HepG2 (cell line): Measurements from ENCODE around the gene STARD10. TPM values are rescaled to one million over a fixed set of nuclear protein-coding genes. Genes with fewer than 3 reads are reported as not detected.

Experiments used
- AGO1 ChIP-seq: fragments of 200-400 bp; formaldehyde crosslinking; IDR thresholded peaks from 2 replicates; pipeline ENCODE4 v1.6.1; 2017; ENCODE audit warnings: mild to moderate bottlenecking, low read depth, low read length, moderate library complexity; ENCODE audit not compliant: poor library complexity, severe bottlenecking
- ARNT ChIP-seq: fragments of 450-650 bp; IDR thresholded peaks from 2 replicates; pipeline ENCODE4 v1.6.1; 2017
- CREBL2 ChIP-seq: sonication (generic); formaldehyde crosslinking; IDR thresholded peaks from 2 replicates; pipeline ENCODE4 v1.8.1; 2023; ENCODE audit warnings: missing genetic modification reagents, mild to moderate bottlenecking, borderline replicate concordance
- CSRNP2 ChIP-seq: sonication (generic); formaldehyde crosslinking; conservative IDR thresholded peaks from 2 replicates; pipeline ENCODE4 v1.8.0; 2022; ENCODE audit warnings: low read depth, missing genetic modification reagents
- ETV6 ChIP-seq: sonication (generic); formaldehyde crosslinking; conservative IDR thresholded peaks from 2 replicates; pipeline ENCODE4 v1.4.0; 2020; ENCODE audit warnings: missing genetic modification reagents
- KLF9 ChIP-seq: IDR thresholded peaks from 2 replicates; pipeline ENCODE4 v1.6.1; 2016; ENCODE audit warnings: low read depth
- NPAS2 ChIP-seq: sonication (generic); formaldehyde crosslinking; IDR thresholded peaks from 2 replicates; pipeline ENCODE4 v1.8.0; 2022; ENCODE audit warnings: mild to moderate bottlenecking, missing genetic modification reagents, borderline replicate concordance
- NR2F2 ChIP-seq: IDR thresholded peaks from 2 replicates; pipeline ENCODE4 v1.6.1; 2012; ENCODE audit warnings: low read depth, inconsistent platforms, borderline replicate concordance
- PAXIP1 ChIP-seq: sonication (generic); formaldehyde crosslinking; conservative IDR thresholded peaks from 2 replicates; pipeline ENCODE4 v1.4.0; 2020; ENCODE audit warnings: mild to moderate bottlenecking, missing genetic modification reagents, moderate library complexity
- PLRG1 ChIP-seq: fragments of 450-650 bp; conservative IDR thresholded peaks from 2 replicates; pipeline ENCODE4 v1.6.1; 2016
- SMC3 ChIP-seq: IDR thresholded peaks from 2 replicates; pipeline ENCODE4 v1.6.1; 2011; ENCODE audit warnings: low read length, improper control_type of control experiment
- SRSF4 ChIP-seq: fragments of 200-400 bp; formaldehyde crosslinking; IDR thresholded peaks from one replicate; pipeline ENCODE4 v1.6.1; 2018; ENCODE audit warnings: mild to moderate bottlenecking, low read depth, low read length, moderate library complexity; ENCODE audit not compliant: poor library complexity, severe bottlenecking
- U2AF2 ChIP-seq: fragments of 200-400 bp; formaldehyde crosslinking; IDR thresholded peaks from 2 replicates; pipeline ENCODE4 v1.6.1; 2017; ENCODE audit warnings: low read depth, mild to moderate bottlenecking, low read length
- ZBTB42 ChIP-seq: sonication (generic); formaldehyde crosslinking; IDR thresholded peaks from 2 replicates; pipeline ENCODE4 v1.5.0; 2020; ENCODE audit warnings: mild to moderate bottlenecking, missing genetic modification reagents
- ZFP62 ChIP-seq: sonication (generic); formaldehyde crosslinking; IDR thresholded peaks from 2 replicates; pipeline ENCODE4 v1.4.0; 2020; ENCODE audit warnings: missing genetic modification reagents
- ZNF207 ChIP-seq: fragments of 450-650 bp; IDR thresholded peaks from 2 replicates; pipeline ENCODE4 v1.6.1; 2016; ENCODE audit warnings: antibody characterized with exemption, borderline replicate concordance
- ZNF367 ChIP-seq: sonication (generic); formaldehyde crosslinking; IDR thresholded peaks from 2 replicates; pipeline ENCODE4 v1.4.0; 2020; ENCODE audit warnings: missing genetic modification reagents, borderline replicate concordance
- ZNF672 ChIP-seq: sonication (generic); formaldehyde crosslinking; IDR thresholded peaks from 2 replicates; pipeline ENCODE4 v1.8.1; 2022; ENCODE audit warnings: missing genetic modification reagents
- polyA plus RNA-seq, 8 experiments: library from polyadenylated mRNA; depleted of rRNA in 3 of 8; stranded (reverse) in 7 of 8; unstranded in 1 of 8; fragments of >200 nt; fragmentation: Illumina TruSeq in 4 of 8; extraction: Trizol in 4 of 8; gene quantifications; 2 replicates each; pipeline versions ENCODE4 v1.2.1 to v1.2.3, GENCODE V29; 2011 to 2016; ENCODE audit warnings: low read depth in 4 of 8, missing spikeins in 1 of 8, mixed read lengths in 1 of 8; ENCODE audit not compliant: insufficient read depth in 1 of 8
- total RNA-seq, 5 experiments: library from RNA; depleted of rRNA; stranded (reverse); fragments of >200 nt; fragmentation: Illumina TruSeq; extraction: Trizol; gene quantifications; 2 replicates each; pipeline ENCODE4 v1.2.3, GENCODE V29; 2016; ENCODE audit warnings: low read depth in 1 of 5
- TF ChIP-seq, protein P1 (sequence below): IDR thresholded peaks from 2 replicates; pipeline ENCODE4 v1.6.1; 2016
- TF ChIP-seq, protein P2 (sequence below): sonication (generic); formaldehyde crosslinking; IDR thresholded peaks from 2 replicates; pipeline ENCODE4 v1.4.0; 2020; ENCODE audit warnings: mild to moderate bottlenecking, low read depth, missing genetic modification reagents
- TF ChIP-seq, protein P3 (sequence below): IDR thresholded peaks from 2 replicates; pipeline ENCODE4 v1.6.1; 2016; ENCODE audit warnings: missing compliant biosample characterization, missing genetic modification reagents, borderline replicate concordance

The STARD10 gene
- total and polyA plus RNA-seq, 2 of the 13 experiments (the other 11 are each of a cell fraction or from before 2014, with no cell fraction given): 260 to 341 TPM

GRCh38 chr11:72778535-72779494, 15.0 kb downstream of the STARD10 start (continued):
- TF ChIP-seq ZNF672 (CRISPR knock-in tag): no peak
- TF ChIP-seq ZFP62: no peak
- no peak for TF ChIP-seq ZNF207
- peak; percentile 6; the same call in 1 of the 2 replicates for TF ChIP-seq ZBTB42 (CRISPR knock-in tag)
- TF ChIP-seq CREBL2 (CRISPR knock-in tag): no peak
- TF ChIP-seq SRSF4: no peak
- TF ChIP-seq SMC3: no peak
- no peak for TF ChIP-seq ZNF367
- TF ChIP-seq NPAS2 (CRISPR knock-in tag): no peak
- TF ChIP-seq NR2F2: no peak
- TF ChIP-seq ETV6 (CRISPR knock-in tag): no peak
- no peak for TF ChIP-seq PLRG1
- no peak for TF ChIP-seq ARNT
- no peak for TF ChIP-seq CSRNP2 (CRISPR knock-in tag)
- TF ChIP-seq, protein P1, sequence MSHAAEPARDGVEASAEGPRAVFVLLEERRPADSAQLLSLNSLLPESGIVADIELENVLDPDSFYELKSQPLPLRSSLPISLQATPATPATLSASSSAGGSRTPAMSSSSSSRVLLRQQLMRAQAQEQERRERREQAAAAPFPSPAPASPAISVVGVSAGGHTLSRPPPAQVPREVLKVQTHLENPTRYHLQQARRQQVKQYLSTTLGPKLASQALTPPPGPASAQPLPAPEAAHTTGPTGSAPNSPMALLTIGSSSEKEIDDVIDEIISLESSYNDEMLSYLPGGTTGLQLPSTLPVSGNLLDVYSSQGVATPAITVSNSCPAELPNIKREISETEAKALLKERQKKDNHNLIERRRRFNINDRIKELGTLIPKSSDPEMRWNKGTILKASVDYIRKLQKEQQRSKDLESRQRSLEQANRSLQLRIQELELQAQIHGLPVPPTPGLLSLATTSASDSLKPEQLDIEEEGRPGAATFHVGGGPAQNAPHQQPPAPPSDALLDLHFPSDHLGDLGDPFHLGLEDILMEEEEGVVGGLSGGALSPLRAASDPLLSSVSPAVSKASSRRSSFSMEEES (CRISPR knock-in tag): no peak
- TF ChIP-seq, protein P2, sequence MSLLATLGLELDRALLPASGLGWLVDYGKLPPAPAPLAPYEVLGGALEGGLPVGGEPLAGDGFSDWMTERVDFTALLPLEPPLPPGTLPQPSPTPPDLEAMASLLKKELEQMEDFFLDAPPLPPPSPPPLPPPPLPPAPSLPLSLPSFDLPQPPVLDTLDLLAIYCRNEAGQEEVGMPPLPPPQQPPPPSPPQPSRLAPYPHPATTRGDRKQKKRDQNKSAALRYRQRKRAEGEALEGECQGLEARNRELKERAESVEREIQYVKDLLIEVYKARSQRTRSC: no peak
- TF ChIP-seq PAXIP1 (CRISPR knock-in tag): peak; percentile 81
- no peak for TF ChIP-seq KLF9 (CRISPR knock-in tag)
- no peak for TF ChIP-seq U2AF2
- no peak for TF ChIP-seq AGO1
- TF ChIP-seq, protein P3, sequence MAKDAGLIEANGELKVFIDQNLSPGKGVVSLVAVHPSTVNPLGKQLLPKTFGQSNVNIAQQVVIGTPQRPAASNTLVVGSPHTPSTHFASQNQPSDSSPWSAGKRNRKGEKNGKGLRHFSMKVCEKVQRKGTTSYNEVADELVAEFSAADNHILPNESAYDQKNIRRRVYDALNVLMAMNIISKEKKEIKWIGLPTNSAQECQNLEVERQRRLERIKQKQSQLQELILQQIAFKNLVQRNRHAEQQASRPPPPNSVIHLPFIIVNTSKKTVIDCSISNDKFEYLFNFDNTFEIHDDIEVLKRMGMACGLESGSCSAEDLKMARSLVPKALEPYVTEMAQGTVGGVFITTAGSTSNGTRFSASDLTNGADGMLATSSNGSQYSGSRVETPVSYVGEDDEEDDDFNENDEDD (CRISPR knock-in tag): peak; percentile 41; the same call in 1 of the 2 replicates
